NOMO-1 treated with DMSO at 0.1 percent for 48 hours (cell line): ENCODE measurements around the gene ZNF544.
A peak's percentile ranks its signal among the peaks of the same experiment; 100 is the strongest.
"Not testable (repeated sequence)": the region's sequence is repeated elsewhere in the genome, so short reads cannot be mapped to it uniquely, and the experiment has no call there.

Experiments
- DNase-seq: peaks from one replicate; lab custom pipeline; 2025; ENCODE audit not compliant: unreplicated experiment; lab: John Stamatoyannopoulos, UW

The ZNF544 gene

DNA sequence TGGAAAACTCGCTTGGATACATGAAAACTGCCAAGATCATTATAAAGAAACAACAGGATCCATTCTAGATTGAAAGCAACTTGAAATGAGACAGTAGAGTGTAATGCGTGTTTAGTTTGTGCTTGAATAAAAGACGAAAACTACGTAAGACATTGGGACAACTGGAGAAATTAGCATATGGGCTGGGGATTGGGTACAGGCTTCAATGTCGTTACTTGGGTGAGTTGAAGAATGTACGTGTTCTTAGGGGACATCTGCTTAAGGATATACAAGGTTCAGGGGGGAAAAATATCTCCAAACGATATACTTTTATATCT, 76.0 kb downstream of the ZNF544 start:
- DNase-seq: no peak

DNA sequence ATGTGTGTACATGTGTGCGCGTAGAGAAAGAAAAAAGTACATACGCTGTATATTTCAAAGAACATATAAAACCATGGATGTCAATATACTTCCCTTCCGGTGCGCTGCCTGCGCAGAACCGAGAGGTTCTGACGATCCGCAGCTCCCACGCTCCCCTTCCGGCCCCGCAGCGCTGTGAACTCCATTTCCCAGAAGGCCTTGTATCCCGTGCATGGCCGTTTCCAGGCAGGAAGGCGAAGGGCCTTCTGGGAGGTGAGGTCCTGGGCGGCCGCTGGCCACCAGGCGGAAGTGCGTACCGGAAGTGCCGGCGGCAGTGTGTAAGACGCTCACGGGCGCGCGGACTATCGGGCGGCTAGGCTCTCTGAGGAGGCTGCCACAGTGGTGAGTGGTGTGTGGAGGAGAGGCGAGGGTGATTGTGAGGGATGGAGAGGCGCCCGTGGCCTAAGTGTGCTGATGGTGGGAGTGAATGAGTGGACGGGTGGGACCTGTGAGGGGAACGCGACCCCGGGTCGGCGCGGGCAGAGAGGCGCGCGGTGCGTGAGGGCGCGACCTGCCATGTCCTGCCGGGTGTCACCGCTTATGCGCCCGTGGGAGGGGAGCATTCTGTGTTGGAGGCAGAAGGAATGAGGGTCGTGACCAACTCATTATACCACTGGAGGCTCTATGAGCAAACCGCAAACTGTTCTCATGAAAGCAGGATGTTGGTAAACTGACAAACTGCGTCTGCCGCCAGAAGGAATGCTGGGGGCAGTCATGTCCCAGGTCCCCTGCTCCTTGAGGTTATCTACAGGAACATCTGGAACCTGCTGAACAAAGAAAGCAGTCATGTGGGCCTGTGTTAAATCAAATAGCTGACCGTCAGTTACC, 76.6 kb downstream of the ZNF544 start, which contains the start of gene ERVK3-1:
ERVK3-1 (plus strand) TSS at position 313 of the 867 bp plus-strand sequence. CDS start 6,792 bp downstream, outside the sequence.
- peak; percentile 97 for DNase-seq

DNA sequence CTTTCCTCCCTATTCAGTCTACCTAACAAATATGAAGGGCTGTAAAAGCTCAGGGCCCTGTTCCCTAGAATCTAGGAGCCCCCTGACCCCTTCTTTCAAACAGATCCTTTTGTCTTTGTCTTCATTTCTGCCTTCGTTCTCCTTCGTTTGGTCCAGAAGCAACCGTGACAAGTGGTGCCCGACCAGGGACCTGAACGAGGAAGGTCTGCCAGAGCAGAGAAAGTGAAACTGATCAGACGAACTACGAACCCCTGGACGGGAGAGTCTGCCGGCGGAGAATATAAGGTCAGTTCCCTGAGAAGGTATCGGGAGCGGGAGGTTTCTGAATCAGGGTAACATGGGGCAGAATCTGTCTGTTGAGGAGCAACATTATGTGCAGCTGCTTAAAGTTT, 77.2 kb downstream of the ZNF544 start:
- DNase-seq: peak; percentile 24

DNA sequence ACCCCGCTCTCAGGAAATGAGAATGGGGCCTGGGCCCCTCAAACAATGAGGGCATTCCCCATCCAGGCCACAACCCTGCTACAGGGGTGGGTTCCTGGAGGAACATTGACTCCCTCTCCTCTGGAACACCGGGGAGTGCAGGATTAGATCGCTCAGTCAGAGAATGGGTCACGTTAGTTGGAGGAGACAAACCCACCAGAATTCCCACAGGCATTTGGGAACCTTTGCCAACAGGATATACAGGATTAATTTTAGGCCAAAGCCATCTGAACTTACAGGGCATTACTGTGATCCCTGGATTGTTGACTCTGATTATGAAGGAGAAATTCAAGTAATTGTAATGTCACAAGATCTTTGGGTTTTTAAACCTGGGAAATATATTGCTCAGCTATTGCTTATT, 79.0 kb downstream of the ZNF544 start:
- DNase-seq: no peak

DNA sequence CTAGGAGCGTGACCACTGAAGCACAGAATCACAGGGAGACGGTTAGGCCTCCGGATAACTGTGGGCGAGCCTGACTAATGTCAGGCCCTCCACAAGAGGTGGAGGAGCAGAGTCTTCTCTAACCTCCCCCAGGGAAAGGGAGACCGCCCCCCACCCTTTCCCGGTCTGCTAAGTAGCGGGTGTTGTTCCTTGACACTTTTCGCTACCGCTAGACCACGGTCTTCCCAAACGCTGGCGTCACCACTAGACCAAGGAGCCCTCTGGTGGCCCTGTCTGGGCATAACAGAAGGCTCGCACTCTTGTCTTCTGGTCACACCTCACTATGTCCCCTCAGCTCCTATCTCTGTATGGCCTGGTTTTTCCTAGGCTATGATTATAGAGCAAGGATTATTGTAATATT, 82.0 kb downstream of the ZNF544 start:
- not testable (repeated sequence) for DNase-seq

DNA sequence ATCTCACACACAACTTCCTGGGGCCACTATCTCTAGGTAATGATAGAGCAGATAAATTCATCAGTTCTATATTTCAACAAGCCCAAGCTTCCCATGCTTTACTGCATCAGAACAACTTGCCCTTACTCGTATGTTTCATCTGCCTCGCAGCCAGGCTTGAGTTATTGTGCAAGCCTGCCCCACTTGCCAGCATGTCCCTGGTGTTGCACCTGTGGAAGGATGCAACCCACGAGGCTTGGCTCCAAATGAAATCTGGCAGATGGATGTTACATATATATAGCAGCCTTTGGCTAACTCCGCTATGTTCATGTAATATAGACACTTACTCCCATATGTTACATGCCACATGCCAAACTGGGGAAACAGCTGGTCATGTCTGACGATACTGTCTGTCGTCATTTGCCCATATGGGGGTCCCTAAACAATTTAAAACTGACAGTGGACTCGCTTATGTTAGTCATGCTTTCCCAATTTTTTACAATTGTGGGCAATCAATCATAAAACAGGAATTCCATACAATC, 82.7 kb downstream of the ZNF544 start:
- no peak for DNase-seq
